Aorta (tissue), 5 donors: ENCODE data around the gene ZNF460. TPM values are rescaled to one million over a fixed set of nuclear protein-coding genes. Genes with fewer than 3 reads are reported as not detected.
"Not testable (repeated sequence)": the region's sequence is repeated elsewhere in the genome, so short reads cannot be mapped to it uniquely, and the experiment has no call there.

Experiments used
- ATAC-seq: fragments of 200-7000 bp; cut with Tn5 transposase; one replicate; pipeline ENCODE4 v1.9.1; 2022; ENCODE audit warnings: moderate library complexity; ENCODE audit not compliant: low FRiP score
- DNase-seq, 2 donors: peaks; one replicate each; pipeline ENCODE4 v3.0.0-alpha.2; 2020
- H3K27ac ChIP-seq, 2 donors: one replicate each; pipeline ENCODE4 v1.5.1; 2013; ENCODE audit warnings: low read length in 2 of 2, mild to moderate bottlenecking in 2 of 2, moderate library complexity in 2 of 2, control low read depth in 1 of 2, inconsistent platforms in 1 of 2, low read depth in 1 of 2
- H3K27me3 ChIP-seq, 2 donors: one replicate each; pipeline ENCODE4 v1.6.1; 2013; ENCODE audit warnings: control low read depth in 1 of 2, low read length in 1 of 2, mild to moderate bottlenecking in 1 of 2, moderate library complexity in 1 of 2; ENCODE audit not compliant: insufficient read depth in 2 of 2, control insufficient read depth in 1 of 2
- H3K36me3 ChIP-seq, 2 donors: one replicate each; pipeline ENCODE4 v1.6.1; 2013; ENCODE audit warnings: control low read depth in 1 of 2, low read length in 1 of 2, mild to moderate bottlenecking in 1 of 2; ENCODE audit not compliant: insufficient read depth in 2 of 2, control insufficient read depth in 1 of 2
- H3K4me1 ChIP-seq, 2 donors: one replicate each; pipeline ENCODE4 v1.6.1; 2013; ENCODE audit warnings: low read length in 2 of 2, control low read depth in 1 of 2, mild to moderate bottlenecking in 1 of 2, moderate library complexity in 1 of 2; ENCODE audit not compliant: insufficient read depth in 2 of 2, control insufficient read depth in 1 of 2
- H3K4me3 ChIP-seq, 2 donors: one replicate each; pipeline ENCODE4 v1.5.1; 2013; ENCODE audit warnings: low read length in 2 of 2, control low read depth in 1 of 2, mild to moderate bottlenecking in 1 of 2
- H3K9me3 ChIP-seq: one replicate; pipeline ENCODE4 v1.6.1; 2013; ENCODE audit warnings: mild to moderate bottlenecking, low read length; ENCODE audit not compliant: control insufficient read depth
- WGBS, 2 donors: extraction: QIAGEN DNeasy Blood & Tissue Kit; methylation state at CpG; one replicate each; pipeline ENCODE4 v1.1.7; 2013; 5-methylcytosine and 5-hydroxymethylcytosine counted together
- intact Hi-C, 2 donors: fragments of 100-400 bp; cut with DNase I; formaldehyde crosslinking; loops; one replicate each; pipeline versions ENCODE4 v1.14.2 to v1.15.0; 2022
- polyA plus RNA-seq, 2 donors: library from polyadenylated mRNA; stranded (reverse); fragments of 200-250 nt; gene quantifications; one replicate each; pipeline ENCODE4 v1.2.3, GENCODE V29; 2013
- total RNA-seq, 2 donors: library from RNA; stranded (reverse); fragmentation: NEBNext Ultra II Directional; extraction: Animal tissue kit (Norgen Biotek cat#: 25700); gene quantifications; one replicate each; pipeline ENCODE4 v1.2.1, GENCODE V29; 2021
- donor health status: healthy with polysubstance abuse.
- donor health status: Bipolar disorder and iron deficiency.
- donor health status: DM: no; HTN: no; CAD: no.
- donor health status: DM: no; HTN: no; CAD: no.
- donor health status: DM: yes; HTN: yes; CAD: no.

ZNF460 gene
- total and polyA plus RNA-seq, 4 donors, result 1.4 to 75.3 (median 34.8) TPM

GRCh38 chr19:57245066-57245465 lies 35.2 kb upstream of the ZNF460 start:
- no peak for DNase-seq
- Histone ChIP-seq H3K4me3 (no peak overlapping the region), H3K4me1 (peaks cover 4 to 6% of the 10 kb centered on the region in 2 donors), H3K27ac (no peak overlapping the region), H3K36me3 (peaks cover 20 to 26% of the 10 kb centered on the region in 2 donors), H3K27me3 (no peaks in the 10 kb centered on the region), H3K9me3 (peaks cover 7% of the 10 kb centered on the region)
- no peak for ATAC-seq
- WGBS, 2 donors, result 95 to 99% methylated on average over 5 of the region's 5 CpGs
- intact Hi-C loops, result no loop called here

- Histone ChIP-seq H3K4me1 (peaks cover 4 to 6% of the 10 kb centered on the region in 2 donors), H3K4me3 (no peak overlapping the region), H3K27ac (no peak overlapping the region), H3K36me3 (peaks cover 29% of the 10 kb centered on the region in 2 donors), H3K27me3 (no peaks in the 10 kb centered on the region), H3K9me3 (peaks cover 10% of the 10 kb centered on the region)
- WGBS, 2 donors, result 78 to 83% methylated on average over 6 of the region's 6 CpGs
- ATAC-seq (no peak), DNase-seq (no peak)
- intact Hi-C loops, result no loop called here
Measured at GRCh38 chr19:57245959-57246358, 34.3 kb upstream of the ZNF460 start.

GRCh38 chr19:57248646-57249045 lies 31.6 kb upstream of the ZNF460 start:
- peaks cover 25% of the 10 kb centered on the region for H3K9me3 ChIP-seq
- H3K27ac ChIP-seq, result no peak overlapping the region
- WGBS, 2 donors, result 81 to 93% methylated on average over 6 of the region's 6 CpGs
- H3K36me3 ChIP-seq, result peaks cover 42 to 46% of the 10 kb centered on the region in 2 donors
- DNase-seq (no peak), ATAC-seq (no peak)
- intact Hi-C loops, result no loop called here
- no peaks in the 10 kb centered on the region for H3K4me1 ChIP-seq
- no peaks in the 10 kb centered on the region for H3K27me3 ChIP-seq
- no peak overlapping the region for H3K4me3 ChIP-seq

GRCh38 chr19:57249329-57249728 lies 31.0 kb upstream of the ZNF460 start:
- 65 to 87% methylated on average over 1 of the region's 1 CpG for WGBS, 2 donors
- no peak overlapping the region for H3K4me3 ChIP-seq
- no peaks in the 10 kb centered on the region for H3K27me3 ChIP-seq
- no peaks in the 10 kb centered on the region for H3K4me1 ChIP-seq
- ATAC-seq (no peak), DNase-seq (no peak)
- H3K27ac ChIP-seq, result no peak overlapping the region
- intact Hi-C loops, result no loop called here
- H3K9me3 ChIP-seq, result peaks cover 31% of the 10 kb centered on the region
- H3K36me3 ChIP-seq, result peaks cover 49% of the 10 kb centered on the region in 2 donors

- Histone ChIP-seq H3K9me3 (peaks cover 26% of the 10 kb centered on the region), H3K36me3 (peaks cover 31 to 39% of the 10 kb centered on the region in 2 donors)
- H3K27ac ChIP-seq, intact Hi-C loops, DNase-seq, H3K4me1 ChIP-seq, H3K4me3 ChIP-seq, H3K27me3 ChIP-seq, ATAC-seq: not testable (repeated sequence)
- 96 to 97% methylated on average over 11 of the region's 11 CpGs for WGBS, 2 donors
Measured at GRCh38 chr19:57253767-57254166, 26.5 kb upstream of the ZNF460 start.

GRCh38 chr19:57262044-57262443 lies 18.2 kb upstream of the ZNF460 start:
- Histone ChIP-seq H3K27me3 (no peaks in the 10 kb centered on the region), H3K4me1 (no peaks in the 10 kb centered on the region), H3K27ac (no peak overlapping the region), H3K36me3 (peaks cover 6 to 12% of the 10 kb centered on the region in 2 donors), H3K4me3 (no peak overlapping the region), H3K9me3 (peaks cover 16% of the 10 kb centered on the region)
- WGBS, 2 donors, result 91 to 92% methylated on average over 3 of the region's 3 CpGs
- ATAC-seq, result no peak
- no peak for DNase-seq
- intact Hi-C loops, result no loop called here

GRCh38 chr19:57263244-57263741 lies 17.0 kb upstream of the ZNF460 start:
- no peaks in the 10 kb centered on the region for H3K27me3 ChIP-seq
- H3K36me3 ChIP-seq, result peaks cover 6 to 12% of the 10 kb centered on the region in 2 donors
- ATAC-seq, result no peak
- no peaks in the 10 kb centered on the region for H3K4me1 ChIP-seq
- H3K27ac ChIP-seq, result no peak overlapping the region
- intact Hi-C loops, result no loop called here
- H3K4me3 ChIP-seq, result no peak overlapping the region
- 90 to 94% methylated on average over 1 of the region's 1 CpG for WGBS, 2 donors
- H3K9me3 ChIP-seq, result peaks cover 20% of the 10 kb centered on the region
- DNase-seq, result no peak

- DNase-seq (no peak), ATAC-seq (no peak)
- no peak overlapping the region for H3K4me3 ChIP-seq
- intact Hi-C loops, result no loop called here
- no peaks in the 10 kb centered on the region for H3K27me3 ChIP-seq
- H3K27ac ChIP-seq, result no peak overlapping the region
- H3K4me1 ChIP-seq, result no peaks in the 10 kb centered on the region
- H3K36me3 ChIP-seq, result peaks cover 0 to 2% of the 10 kb centered on the region in 2 donors
- H3K9me3 ChIP-seq, result peaks cover 16% of the 10 kb centered on the region
- 74 to 76% methylated on average over 3 of the region's 3 CpGs for WGBS, 2 donors
Measured at GRCh38 chr19:57267291-57267690, 13.0 kb upstream of the ZNF460 start.

- DNase-seq, result no peak
- no peak for ATAC-seq
- H3K36me3 ChIP-seq, result peaks cover 0 to 2% of the 10 kb centered on the region in 2 donors
- WGBS, 2 donors, result 84 to 86% methylated on average over 4 of the region's 4 CpGs
- H3K27me3 ChIP-seq, result no peaks in the 10 kb centered on the region
- peaks cover 6% of the 10 kb centered on the region for H3K9me3 ChIP-seq
- H3K4me1 ChIP-seq, result no peaks in the 10 kb centered on the region
- intact Hi-C loops, result no loop called here
- no peak overlapping the region for H3K27ac ChIP-seq
- H3K4me3 ChIP-seq, result no peak overlapping the region
Measured at GRCh38 chr19:57269515-57270250, 10.6 kb upstream of the ZNF460 start.
